Neuron (in vitro differentiated cells): Measurements from ENCODE around the gene BEST1.
A peak's percentile ranks its signal among the peaks of the same experiment; 100 is the strongest.

Source experiments
- H2AFZ ChIP-seq: one replicate; pipeline ENCODE4 v1.6.1; 2013; ENCODE audit warnings: low read depth, mild to moderate bottlenecking, inconsistent platforms, low read length, moderate library complexity
- H3K27me3 ChIP-seq: one replicate; pipeline ENCODE4 v1.6.1; 2013; ENCODE audit warnings: low read length; ENCODE audit not compliant: insufficient read depth
- H3K36me3 ChIP-seq: one replicate; pipeline ENCODE4 v1.6.1; 2013; ENCODE audit warnings: low read length; ENCODE audit not compliant: insufficient read depth
- H3K4me1 ChIP-seq: one replicate; pipeline ENCODE4 v1.6.1; 2013; ENCODE audit warnings: low read length; ENCODE audit not compliant: insufficient read depth
- H3K4me3 ChIP-seq: 2 replicates; pipeline ENCODE4 v1.5.1; 2013; ENCODE audit warnings: mild to moderate bottlenecking, low read length, moderate library complexity
- H3K9me3 ChIP-seq: one replicate; pipeline ENCODE4 v1.6.1; 2013; ENCODE audit warnings: low read length

Gene BEST1

DNA sequence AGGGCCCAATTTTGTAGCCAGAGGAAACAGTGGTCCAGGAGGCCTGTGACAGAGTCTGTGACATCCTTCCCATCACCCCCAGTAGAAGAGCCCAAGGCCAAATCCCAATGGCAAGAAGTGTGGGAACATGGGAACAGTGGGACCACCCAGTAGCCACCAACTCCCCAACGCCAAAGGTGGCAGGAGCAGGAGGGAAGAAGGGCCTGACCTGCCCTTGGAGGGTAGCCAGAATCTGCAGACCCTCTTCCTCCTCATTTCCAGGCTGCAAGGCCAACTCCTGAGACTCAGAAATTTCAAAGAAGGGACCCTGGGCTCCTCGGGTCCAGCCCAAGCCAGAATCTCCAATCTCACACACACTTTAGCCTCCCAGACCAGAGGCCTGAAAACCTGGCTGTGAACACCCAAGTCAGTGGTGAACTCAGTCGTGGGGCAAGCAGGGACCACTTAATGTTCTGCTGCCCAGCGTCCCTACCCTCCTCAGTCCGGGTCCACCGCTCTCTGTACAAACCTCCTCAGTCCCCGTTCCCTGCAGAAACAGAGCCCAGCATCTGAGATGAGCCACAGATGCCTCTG lies 38.9 kb upstream of the BEST1 start:
- no peak overlapping the region for H2AFZ ChIP-seq

GRCh38 chr11:61911701-61912529 lies 38.2 kb upstream of the BEST1 start:
- Histone ChIP-seq H2AFZ (no peak overlapping the region), H3K36me3 (no peaks in the 10 kb centered on the region), H3K4me3 (no peak overlapping the region), H3K27me3 (peaks cover 23% of the 10 kb centered on the region), H3K9me3 (no peaks in the 10 kb centered on the region), H3K4me1 (no peaks in the 10 kb centered on the region)

More for the DNA sequence above, 38.9 kb upstream of the BEST1 start:
- no peaks in the 10 kb centered on the region for H3K36me3 ChIP-seq
- peaks cover 16% of the 10 kb centered on the region for H3K27me3 ChIP-seq
- H3K9me3 ChIP-seq, result no peaks in the 10 kb centered on the region
- no peak overlapping the region for H3K4me3 ChIP-seq
- no peaks in the 10 kb centered on the region for H3K4me1 ChIP-seq

- H3K9me3 ChIP-seq, result no peaks in the 10 kb centered on the region
- H2AFZ ChIP-seq, result no peak overlapping the region
- no peaks in the 10 kb centered on the region for H3K4me1 ChIP-seq
- H3K27me3 ChIP-seq, result peaks cover 24% of the 10 kb centered on the region
- H3K4me3 ChIP-seq, result no peak overlapping the region
- H3K36me3 ChIP-seq, result no peaks in the 10 kb centered on the region
Measured at GRCh38 chr11:61912530-61912898, 37.6 kb upstream of the BEST1 start.

DNA sequence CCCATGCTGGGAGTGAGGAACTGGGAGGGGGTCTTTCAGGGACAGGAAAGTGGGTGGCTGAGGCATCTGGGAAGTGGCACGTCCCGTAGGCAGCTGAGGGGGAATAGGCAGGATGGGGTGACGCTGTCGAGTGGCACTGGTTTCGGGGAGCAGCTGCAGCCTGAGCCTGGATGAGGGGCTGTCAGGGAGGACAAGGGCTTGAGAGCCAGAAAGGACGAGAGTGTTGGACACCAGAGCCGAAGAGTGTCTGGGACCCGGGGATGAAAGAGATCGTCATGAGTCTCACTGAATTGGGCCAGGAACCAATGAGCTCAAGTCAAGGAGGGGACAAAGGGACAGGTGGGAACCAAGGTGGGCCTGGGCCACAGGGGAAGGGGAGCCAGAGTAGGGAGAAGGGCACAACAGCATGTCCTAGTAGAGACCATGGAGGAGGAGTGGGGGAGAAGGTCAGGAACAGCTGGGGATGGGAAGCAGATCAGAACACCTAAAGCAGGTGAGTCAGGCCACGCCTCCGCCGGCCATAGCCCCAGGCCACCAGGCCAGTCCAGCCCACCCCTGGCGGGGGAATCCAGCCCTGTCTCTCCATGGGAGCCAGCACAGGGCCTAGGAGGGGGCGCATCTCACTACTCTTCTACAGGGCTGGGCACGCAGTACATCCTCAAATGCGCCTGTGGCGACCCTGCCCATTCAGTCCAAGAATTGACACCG lies 37.0 kb upstream of the BEST1 start:
- H3K27me3 ChIP-seq, result peaks cover 27% of the 10 kb centered on the region

DNA sequence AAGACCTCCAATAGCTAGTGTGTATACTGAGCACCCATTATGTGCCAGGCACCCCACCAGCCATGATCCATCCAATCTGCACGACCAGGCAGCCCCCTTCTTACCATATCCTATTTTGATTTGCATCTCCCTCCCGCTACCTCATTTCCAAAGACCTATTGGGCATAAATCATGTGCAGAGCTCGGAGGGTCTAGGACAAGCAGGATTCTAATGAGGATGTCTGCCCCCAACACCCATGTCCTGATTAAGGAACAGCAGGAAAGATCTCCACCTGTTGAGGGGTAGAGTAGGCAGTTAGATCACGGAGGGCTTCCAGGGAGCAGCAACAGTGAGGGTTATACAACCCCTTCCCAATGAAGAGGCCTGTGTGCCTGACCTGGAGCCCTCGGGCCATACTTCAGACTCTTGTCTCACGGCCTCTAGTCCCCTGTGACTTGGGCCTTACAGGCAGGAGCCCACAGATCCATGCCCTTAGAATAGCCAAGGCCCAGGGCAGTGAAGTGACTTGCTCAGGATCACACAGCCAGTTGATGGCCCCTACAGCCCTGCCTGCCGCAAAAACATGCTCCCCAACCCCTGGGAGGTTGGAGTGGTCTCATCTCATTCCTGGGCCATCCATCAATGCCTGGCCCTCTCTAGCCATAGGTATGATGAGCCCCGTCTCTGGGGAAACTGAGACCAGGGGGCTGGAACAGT lies 36.3 kb upstream of the BEST1 start:
- Histone ChIP-seq H3K4me1 (no peaks in the 10 kb centered on the region), H2AFZ (no peak overlapping the region), H3K9me3 (no peaks in the 10 kb centered on the region), H3K27me3 (peaks cover 34% of the 10 kb centered on the region), H3K4me3 (no peak overlapping the region), H3K36me3 (no peaks in the 10 kb centered on the region)

More for the DNA sequence above, 37.0 kb upstream of the BEST1 start:
- Histone ChIP-seq H3K36me3 (no peaks in the 10 kb centered on the region), H2AFZ (no peak overlapping the region), H3K4me1 (no peaks in the 10 kb centered on the region), H3K4me3 (no peak overlapping the region), H3K9me3 (no peaks in the 10 kb centered on the region)

GRCh38 chr11:61914471-61915171 lies 35.5 kb upstream of the BEST1 start:
- Histone ChIP-seq H3K27me3 (peaks cover 41% of the 10 kb centered on the region), H3K9me3 (no peaks in the 10 kb centered on the region), H3K4me1 (no peaks in the 10 kb centered on the region), H3K36me3 (no peaks in the 10 kb centered on the region), H2AFZ (no peak overlapping the region), H3K4me3 (no peak overlapping the region)

GRCh38 chr11:61916737-61917333 lies 33.3 kb upstream of the BEST1 start:
- no peaks in the 10 kb centered on the region for H3K9me3 ChIP-seq
- H3K4me1 ChIP-seq, result no peaks in the 10 kb centered on the region
- H3K27me3 ChIP-seq, result peaks cover 47% of the 10 kb centered on the region
- no peaks in the 10 kb centered on the region for H3K36me3 ChIP-seq
- H3K4me3 ChIP-seq, result peak overlapping the region; percentile 34
- H2AFZ ChIP-seq, result peak overlapping the region; percentile 59

- no peaks in the 10 kb centered on the region for H3K4me1 ChIP-seq
- H3K4me3 ChIP-seq, result peak within 1 kb of the TSS; percentile 34
- H3K36me3 ChIP-seq, result no peaks in the 10 kb centered on the region
- H3K27me3 ChIP-seq, result peaks cover 47% of the 10 kb centered on the region
- H2AFZ ChIP-seq, result peak within 1 kb of the TSS; percentile 59
- no peaks in the 10 kb centered on the region for H3K9me3 ChIP-seq
Measured at GRCh38 chr11:61917334-61918109, 32.6 kb upstream of the BEST1 start, which contains the start of gene RAB3IL1. TSS of gene RAB3IL1 (minus strand) at chr11:61917566. CDS start at chr11:61917367, 199 bp downstream.

- H3K4me3 ChIP-seq, result no peak overlapping the region
Measured at GRCh38 chr11:61918251-61918937, 31.8 kb upstream of the BEST1 start.

DNA sequence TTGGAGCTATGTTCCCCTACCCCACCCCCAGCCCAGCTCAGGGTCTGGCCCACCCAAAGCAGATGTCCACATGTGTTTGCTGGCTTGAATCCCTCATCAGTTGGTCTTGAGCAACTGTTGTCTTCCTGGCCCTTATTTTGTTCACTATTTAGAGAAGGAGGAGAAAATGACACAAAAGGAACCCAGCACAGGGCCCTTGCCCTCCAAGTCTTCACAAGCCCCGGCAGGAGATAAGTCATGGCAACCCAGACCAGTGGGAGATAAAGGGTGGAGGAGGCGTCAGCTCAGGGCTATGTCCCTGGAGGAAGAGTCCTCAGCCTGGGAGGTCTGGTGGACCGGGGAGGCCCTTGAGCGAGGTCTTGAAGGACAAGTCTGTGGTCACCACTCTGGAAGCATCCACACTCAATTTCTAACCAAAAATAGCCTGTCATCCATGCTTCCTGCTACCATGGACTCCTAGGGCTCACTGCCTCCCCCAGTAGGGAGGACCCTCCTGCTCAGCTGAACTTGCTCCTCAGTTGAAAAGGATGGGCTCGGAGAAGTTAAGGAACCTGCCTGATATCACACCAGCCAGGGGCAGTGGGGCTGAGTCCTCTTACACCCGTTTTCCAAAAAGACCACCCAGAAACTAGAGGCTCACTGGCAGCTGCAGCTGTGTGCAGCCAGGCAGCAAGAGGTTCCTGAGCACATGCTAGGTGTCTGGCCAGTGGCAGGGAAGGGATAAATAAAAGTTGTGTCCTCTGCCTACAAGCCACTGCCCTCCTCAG lies 31.0 kb upstream of the BEST1 start:
- Histone ChIP-seq H3K4me1 (peaks cover 3% of the 10 kb centered on the region), H2AFZ (no peak overlapping the region), H3K36me3 (no peaks in the 10 kb centered on the region), H3K27me3 (peaks cover 57% of the 10 kb centered on the region), H3K9me3 (no peaks in the 10 kb centered on the region), H3K4me3 (no peak overlapping the region)

More at GRCh38 chr11:61918251-61918937, 31.8 kb upstream of the BEST1 start:
- peaks cover 54% of the 10 kb centered on the region for H3K27me3 ChIP-seq
- no peaks in the 10 kb centered on the region for H3K36me3 ChIP-seq
- no peaks in the 10 kb centered on the region for H3K4me1 ChIP-seq
- no peaks in the 10 kb centered on the region for H3K9me3 ChIP-seq
- H2AFZ ChIP-seq, result no peak overlapping the region
